Renal cortex interstitium (tissue), 11 donors: ENCODE results near the gene LARGE1. TPM values are rescaled to one million over a fixed set of nuclear protein-coding genes. Genes with fewer than 3 reads are reported as not detected.

ENCODE experiments used
- DNase-seq, 11 donors: peaks; one replicate each; pipeline ENCODE4 v3.0.0-alpha.2; 2013; ENCODE audit warnings: low read depth in 9 of 11, low spot score in 4 of 11; ENCODE audit errors: extremely low read depth in 1 of 11
- polyA plus RNA-seq, 3 donors: library from polyadenylated mRNA; unstranded; fragments of 120-200 nt; gene quantifications; one replicate each; pipeline ENCODE4 v1.2.1, GENCODE V29; 2013; ENCODE audit not compliant: insufficient read length in 3 of 3

The LARGE1 gene
- polyA plus RNA-seq, 3 donors, result 24.6 to 27.8 (median 27.1) TPM

DNA sequence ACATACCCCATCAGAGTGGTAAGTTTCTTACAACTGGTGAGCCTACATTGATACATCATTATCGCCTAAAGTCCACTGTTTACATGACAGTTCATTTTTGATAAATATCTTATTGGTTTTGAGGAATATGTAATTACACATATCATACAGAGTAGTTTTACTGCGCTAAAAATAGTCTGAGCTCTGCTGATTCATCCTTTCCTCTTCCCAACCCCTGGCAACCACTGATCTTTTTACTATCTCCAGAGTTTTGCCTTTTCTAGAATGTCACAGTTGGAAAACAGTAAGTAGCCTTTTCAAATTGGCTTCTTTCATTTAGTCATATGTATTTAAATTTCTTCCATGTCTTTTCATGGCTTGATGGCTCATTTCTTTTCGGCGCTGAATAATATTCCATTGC is 112.8 kb downstream of the LARGE1 start:
- DNase-seq, result no peak

DNA sequence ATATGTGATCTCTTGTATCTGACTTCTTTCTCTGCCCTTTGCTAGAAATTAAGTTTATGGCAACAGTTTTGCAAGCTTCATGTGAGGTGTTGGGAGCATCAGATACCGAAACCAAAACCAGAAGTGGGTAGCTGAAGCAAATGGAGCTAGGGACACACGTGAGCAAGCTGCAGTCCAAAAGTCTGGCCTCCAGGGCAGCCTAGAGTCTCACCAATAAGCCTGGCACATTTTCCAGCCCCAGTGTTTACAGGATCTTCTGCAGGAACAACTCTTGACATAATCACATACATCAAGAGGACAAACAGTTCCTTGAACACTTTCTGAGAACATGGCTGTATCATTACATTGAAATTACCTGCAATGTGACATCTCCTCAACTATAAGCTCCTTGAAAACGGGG is 114.1 kb downstream of the LARGE1 start:
- DNase-seq, result no peak

GRCh38 chr22:33803371-33804282 is 116.6 kb downstream of the LARGE1 start:
- no peak for DNase-seq

DNA sequence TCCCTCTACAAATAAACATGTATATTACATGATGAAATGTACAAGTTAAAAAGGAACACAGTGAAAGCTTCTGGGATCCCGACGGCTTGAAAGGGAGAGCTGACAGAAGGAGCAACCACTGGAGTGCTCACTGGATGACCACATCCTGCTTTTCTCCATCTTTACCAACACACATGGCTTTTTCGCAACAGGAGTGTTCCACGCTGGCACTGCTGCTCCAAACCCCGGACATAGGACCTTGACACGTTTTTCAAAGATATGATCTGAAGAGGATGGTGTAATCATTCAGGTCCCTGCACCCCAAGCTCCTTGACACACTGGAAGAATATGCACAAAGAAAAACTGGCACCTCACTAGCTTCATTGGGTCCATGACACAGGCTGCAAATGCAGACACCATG is 121.9 kb downstream of the LARGE1 start:
- no peak for DNase-seq

- no peak for DNase-seq
Measured at GRCh38 chr22:33796494-33796893, 123.8 kb downstream of the LARGE1 start.

GRCh38 chr22:33793475-33793874 is 126.8 kb downstream of the LARGE1 start:
- no peak for DNase-seq

DNA sequence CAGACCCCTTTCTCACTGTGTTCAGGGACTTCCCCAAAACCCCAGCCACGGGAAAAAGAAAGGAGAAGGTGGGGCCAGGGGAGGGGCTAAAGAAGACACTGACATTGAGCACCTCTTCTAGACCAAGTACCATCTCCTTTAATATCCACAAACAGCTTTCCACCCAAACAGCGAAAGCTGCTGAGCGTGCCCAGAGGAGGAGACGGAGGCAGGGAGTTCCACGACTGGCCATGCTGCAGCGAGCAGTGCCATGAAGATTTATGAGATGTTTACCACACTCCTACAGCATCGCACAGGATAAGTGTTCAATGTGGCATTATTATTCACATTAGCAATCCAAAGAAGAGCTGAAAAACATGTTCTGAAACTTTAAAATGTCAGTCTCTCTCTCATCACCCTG is 127.4 kb downstream of the LARGE1 start:
- DNase-seq, result no peak

DNA sequence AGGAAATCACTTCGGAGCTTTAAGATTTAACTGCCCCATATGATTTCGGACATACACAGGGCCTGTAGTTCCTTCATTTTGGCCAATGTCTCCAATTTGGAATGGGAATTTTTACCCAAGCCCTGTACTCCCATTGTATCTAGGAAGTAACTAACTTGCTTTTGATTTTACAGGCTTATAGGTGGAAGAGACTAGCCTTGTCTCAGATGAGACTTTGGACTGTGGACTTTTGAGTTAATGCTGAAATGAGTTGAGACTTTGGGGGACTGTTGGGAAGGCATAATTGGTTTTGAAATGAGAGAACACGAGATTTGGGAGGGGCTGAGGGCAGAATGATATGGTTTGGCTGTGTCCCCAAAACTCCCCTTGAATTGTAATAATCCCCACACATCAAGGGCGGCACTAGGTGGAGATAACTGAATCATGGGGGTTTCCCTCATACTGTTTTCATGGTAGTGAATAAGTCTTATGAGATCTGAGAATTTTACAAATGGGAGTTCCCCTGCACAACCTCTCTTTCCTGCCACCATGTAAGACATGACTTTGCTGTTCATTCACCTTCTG is 130.5 kb downstream of the LARGE1 start:
- DNase-seq, result no peak

DNA sequence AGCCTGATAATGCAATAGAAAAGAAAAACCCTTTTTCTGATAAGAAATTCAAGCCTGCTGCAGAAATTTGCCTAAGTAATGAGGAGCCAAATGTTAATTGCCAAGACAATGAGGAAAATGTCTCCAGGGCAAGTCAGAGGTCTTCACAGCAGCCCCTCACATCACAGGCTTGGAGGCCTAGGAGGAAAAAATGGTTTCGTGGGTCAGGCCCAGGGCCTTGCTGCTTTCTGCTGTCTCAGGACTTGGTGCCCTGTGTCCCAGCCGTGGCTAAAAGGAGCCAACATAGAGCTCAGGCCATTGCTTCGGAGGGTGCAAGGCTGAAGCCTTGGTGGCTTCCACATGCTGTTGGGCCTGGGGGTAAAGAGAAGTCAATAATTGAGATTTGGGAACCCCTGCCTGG is 131.3 kb downstream of the LARGE1 start:
- no peak for DNase-seq

GRCh38 chr22:33787645-33788456 is 132.4 kb downstream of the LARGE1 start:
- no peak for DNase-seq

- no peak for DNase-seq
Measured at GRCh38 chr22:33786149-33786548, 134.1 kb downstream of the LARGE1 start.

- DNase-seq, result no peak
Measured at GRCh38 chr22:33785283-33785968, 134.8 kb downstream of the LARGE1 start.

DNA sequence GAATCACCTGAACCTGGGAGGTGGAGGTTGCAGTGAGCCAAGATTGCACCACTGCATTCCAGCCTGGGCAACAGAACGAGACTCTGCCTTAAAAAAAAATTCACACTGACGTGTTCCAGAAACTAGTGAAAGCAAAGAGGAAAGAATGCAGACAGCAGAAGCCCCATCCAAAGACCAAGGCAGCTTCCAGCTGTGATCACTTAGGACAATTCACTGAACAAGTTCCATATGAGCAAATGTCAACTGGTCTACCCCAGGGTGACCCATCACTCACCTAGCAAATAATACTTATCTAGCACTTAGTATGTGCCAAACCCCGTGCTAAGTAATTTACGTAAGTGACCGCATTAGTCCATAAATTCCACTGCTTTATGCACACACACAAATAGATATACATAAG is 138.9 kb downstream of the LARGE1 start:
- DNase-seq, result no peak

GRCh38 chr22:33780531-33781136 is 139.6 kb downstream of the LARGE1 start:
- no peak for DNase-seq

DNA sequence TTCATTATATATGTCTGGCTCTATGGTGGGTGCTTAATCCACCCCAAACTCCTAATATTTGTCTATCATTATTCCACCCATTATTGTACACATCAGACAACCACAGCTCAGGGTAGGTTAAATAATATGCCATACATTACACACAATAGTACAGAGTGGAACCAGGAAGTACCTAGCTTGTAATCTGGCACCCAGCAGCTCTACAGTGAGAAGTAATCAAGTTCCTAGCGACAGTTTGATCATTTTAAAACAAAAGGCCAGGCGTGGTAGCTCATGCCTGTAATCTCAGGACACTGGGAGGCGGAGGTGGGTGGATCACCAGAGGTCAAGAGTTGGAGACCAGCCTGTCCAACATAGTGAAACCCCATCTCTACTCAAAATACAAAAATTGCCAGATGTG is 141.0 kb downstream of the LARGE1 start:
- DNase-seq, result no peak

DNA sequence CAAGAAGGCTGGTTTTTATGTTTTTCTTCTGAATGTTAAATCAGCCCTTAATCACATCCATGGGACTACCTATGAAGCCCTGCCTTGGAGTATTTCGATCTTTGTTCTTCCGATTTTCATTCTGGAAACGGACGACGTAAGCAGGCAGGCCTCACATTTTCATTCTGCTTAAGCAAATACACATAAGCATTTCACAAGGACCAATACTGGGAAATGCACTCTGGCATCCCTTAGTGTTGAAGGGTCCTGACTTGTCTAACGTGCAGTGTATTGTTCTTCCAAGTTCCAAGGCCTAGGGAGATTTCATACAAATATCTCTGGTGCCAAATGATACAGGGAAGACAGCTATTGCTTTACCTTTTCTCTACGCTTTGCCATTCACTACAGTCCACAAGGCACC is 143.8 kb downstream of the LARGE1 start:
- no peak for DNase-seq

GRCh38 chr22:33774781-33775180 is 145.5 kb downstream of the LARGE1 start:
- no peak for DNase-seq

DNA sequence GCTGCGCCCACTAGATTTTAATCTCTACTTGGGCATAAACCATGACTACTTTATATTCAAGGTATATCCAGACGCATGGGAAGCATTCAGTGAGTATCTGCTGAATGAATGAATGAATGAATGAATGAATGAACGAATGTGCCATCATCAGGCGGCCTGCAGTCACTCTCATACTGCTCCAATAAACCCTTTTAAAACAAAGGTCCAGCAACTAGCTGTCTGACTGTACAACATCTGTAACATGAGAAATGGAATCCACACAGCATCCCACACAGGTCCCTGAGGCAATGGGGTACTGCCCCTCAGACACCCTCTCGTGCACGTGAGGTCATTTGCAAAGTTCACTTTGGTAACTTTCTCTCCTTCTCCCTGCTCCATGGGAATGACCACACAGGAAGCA is 147.5 kb downstream of the LARGE1 start:
- DNase-seq, result no peak

- DNase-seq, result no peak
Measured at GRCh38 chr22:33771136-33771535, 149.1 kb downstream of the LARGE1 start.
